GM19025 (cell line): ENCODE results near the gene ZNF655.
"Not testable (repeated sequence)": the region's sequence is repeated elsewhere in the genome, so short reads cannot be mapped to it uniquely, and the experiment has no call there.

Source experiments
- ATAC-seq: cut with Tn5 transposase; IDR thresholded peaks from one replicate; pipeline ENCODE4 v1.9.1; 2021; ENCODE audit warnings: mild to moderate bottlenecking, low read depth, moderate library complexity; ENCODE audit not compliant: unreplicated experiment

The ZNF655 gene

DNA sequence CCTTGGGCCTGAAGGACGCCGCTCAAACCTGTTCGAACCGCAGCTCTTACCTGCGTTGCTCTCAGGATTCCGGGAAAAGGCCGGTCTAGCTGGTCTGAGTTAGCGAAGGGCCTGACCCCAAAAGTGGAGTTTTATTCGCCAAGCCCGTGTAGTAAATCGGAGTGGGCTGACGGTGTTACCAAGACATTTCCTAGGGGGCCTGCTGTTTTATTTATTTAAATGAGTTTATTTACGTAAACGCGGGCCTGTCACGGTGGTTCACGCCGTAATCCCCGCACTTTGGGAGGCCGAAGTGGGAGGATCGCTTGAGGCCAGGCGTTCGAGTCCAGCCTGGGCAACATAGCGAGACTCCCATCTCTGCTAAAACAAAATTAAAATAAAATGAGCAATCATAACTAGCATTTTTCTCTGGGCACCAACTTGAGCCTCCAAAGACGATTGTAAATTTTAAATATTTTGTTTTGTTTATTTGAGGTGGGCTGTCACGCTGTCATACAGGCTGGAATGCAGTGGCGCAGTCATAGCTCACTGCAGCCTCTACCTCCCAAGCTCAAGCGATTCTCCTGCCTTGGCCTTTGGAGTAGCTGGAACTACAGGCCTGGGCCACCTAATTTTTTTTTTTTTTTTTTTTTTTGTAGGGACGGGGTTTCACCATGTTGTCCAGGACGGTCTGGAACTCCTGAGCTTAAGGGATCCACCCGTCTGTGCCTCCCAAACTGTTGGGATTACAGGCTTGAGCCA lies 903 bp downstream of the ZNF655 start:
- no peak for ATAC-seq

DNA sequence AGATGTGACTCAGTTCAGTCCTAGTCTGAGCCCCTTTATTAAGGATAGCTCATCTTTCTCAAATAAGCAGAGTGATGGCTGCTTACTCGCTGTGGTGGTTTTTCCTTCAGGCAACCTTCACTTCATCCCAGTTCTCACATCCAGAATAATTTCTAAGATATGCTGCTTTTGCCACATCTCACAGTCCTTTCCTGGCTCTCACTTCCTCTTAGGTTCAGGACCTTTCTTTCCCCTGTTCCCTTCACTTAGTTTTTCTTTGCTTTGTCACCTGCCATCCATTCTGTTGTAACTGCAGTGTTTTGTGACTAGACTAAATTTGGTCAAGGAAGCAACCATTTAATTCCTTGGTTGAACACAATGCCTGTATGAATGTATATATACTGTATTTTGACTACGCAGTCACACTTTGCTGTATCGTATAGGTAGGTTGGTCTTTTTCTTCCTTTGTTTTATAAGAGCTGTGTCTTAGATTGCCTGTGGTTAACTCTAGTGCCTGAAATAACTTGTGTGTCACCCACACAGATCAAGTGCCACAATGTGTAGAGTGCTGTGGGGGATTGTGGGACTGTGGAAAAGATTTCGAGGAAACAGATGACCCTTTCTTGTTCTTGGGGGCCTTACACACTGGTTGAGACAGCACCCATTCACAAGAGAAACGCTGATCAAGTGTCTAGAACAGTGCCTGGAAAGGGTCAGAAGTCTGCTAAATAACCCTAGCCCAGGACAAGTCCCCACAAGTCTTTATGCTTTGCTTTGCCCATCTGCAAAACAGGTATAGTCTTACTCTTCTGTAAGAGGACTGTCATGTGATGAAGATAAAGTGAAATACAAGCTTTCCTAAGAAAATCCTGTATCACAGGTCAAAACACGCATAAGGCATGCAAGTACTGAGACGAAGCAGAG lies 2.6 kb downstream of the ZNF655 start:
- ATAC-seq, result no peak

DNA sequence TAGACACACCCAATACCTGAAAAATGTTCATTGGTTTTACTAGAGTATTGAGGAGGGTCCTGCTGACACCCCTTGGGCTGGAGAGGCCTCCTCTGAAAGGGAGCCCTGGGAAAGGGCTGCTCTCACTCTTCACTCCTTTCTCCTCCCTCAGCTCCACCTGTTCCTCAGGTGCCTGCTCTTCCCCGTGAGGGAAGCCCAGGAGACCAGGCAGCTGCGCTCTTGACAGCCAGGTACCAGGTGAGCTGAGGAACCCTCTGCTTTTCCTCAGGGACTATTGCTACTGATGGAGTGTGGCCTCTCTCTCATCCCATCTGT lies 3.3 kb downstream of the ZNF655 start:
- ATAC-seq, result no peak

DNA sequence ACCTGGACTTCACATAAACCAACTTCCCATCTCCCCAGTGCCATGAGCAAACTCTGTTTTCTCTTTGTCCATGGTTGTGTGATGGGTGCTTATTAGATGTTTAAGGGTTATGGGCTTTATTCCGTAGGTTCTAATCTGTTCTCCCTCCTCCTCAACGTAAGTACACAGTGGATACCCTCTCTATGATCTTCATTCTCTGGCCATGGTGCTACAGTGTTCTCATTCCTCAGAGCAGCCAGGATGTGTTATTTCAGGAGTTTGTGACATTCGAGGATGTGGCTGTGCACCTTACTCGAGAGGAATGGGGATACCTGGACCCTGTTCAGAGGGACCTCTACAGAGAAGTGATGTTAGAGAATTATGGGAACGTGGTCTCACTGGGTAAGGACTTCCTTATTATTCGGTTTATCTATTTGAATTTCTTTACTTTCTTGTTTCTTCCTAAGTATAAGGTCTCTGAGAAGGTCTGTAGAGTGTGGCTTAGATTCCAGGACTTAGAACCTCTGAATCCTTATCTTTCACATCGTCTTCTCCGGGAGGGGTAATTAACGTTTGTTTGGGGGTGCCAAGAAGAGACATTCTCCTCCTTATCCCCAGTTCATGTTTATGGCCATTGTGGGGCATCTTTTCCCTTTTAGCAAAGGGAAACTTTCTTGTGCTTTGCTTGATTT lies 3.8 kb downstream of the ZNF655 start:
- ATAC-seq, result no peak

DNA sequence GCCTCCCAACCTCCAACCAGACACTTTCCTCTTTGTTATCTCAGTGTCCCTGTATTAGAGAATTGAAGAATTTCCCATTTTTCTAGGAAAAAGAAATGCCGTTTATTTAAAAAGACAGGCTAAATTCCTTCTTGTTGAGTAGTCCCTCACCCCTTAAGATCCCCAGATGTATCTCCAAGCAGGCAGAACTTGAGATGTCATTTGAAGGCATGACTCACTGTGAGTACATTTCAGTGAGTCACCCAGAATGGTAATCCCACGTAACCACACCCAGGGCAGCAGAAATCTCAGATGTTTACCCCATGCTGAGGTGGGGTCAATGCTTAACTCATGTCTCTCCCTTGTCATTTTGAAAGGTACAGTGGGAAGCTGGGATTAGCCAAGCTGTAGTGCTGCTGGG lies 4.4 kb downstream of the ZNF655 start:
- no peak for ATAC-seq

DNA sequence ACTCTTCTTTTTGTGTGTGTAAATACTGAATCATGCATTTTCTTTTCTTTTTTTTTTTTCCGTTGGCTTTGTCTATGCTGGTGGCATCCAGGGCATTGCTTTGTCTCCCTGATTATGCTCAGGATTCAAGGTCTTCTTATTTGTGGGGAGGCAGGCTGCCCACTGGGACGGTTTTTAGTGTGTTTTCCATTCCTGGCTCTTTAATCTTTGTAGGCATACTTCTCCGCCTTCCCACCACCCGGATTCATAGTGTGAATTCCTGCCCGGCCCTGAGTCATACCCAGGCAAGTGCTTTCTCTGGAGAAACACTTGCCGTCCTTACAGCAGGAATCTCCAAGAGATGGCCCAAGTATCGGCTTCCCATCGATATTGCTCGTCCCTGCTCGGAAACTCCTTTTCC lies 5.2 kb downstream of the ZNF655 start:
- ATAC-seq, result no peak

DNA sequence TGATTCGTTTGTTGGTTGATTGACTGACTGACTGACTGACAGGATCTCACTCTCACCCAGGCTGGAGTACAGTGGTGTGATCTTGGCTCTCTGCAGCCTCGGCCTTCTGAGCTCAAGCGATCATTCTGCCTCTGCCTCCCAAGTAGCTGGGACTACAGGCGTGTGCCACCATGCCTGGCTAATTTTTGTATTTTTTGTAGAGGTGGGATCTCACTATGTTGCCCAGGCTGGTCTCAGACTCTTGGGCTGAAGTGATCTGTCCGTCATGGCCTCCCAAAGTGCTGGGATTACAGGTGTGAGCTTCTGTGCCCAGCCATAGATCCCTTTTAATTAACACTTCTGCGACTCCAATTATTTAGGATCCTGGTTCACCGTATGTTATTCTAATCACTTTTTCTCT lies 10.3 kb downstream of the ZNF655 start:
- not testable (repeated sequence) for ATAC-seq

DNA sequence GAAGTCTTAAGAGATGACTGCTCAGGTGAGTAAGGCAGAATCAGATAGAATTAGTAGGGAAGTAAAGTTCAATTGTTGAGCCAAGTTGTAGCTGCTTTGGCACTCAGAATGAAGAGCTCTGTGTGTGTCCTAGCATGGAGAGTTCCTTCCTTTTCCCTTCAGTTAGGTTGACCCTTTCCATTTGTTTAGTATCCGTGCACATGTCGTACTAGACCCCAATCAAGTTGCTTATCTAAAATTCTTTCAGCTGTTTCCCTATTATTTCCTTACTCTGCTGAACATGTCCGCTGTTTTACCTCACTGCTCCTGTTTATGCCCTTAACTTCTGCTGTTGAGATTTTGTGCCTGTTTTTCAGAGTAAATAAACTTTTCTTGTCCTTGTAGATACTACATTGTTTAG lies 13.3 kb downstream of the ZNF655 start:
- no peak for ATAC-seq

DNA sequence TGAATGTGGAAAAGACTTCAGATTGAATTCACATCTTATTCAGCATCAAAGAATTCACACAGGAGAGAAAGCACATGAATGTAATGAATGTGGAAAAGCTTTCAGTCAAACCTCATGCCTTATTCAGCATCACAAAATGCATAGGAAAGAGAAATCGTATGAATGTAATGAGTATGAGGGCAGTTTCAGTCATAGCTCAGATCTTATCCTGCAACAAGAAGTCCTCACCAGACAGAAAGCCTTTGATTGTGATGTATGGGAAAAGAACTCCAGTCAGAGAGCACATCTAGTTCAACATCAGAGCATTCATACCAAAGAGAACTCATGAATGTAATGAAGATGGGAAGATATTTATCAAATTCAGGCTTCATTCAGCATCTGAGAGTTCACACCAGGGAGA lies 14.8 kb downstream of the ZNF655 start:
- ATAC-seq, result no peak

DNA sequence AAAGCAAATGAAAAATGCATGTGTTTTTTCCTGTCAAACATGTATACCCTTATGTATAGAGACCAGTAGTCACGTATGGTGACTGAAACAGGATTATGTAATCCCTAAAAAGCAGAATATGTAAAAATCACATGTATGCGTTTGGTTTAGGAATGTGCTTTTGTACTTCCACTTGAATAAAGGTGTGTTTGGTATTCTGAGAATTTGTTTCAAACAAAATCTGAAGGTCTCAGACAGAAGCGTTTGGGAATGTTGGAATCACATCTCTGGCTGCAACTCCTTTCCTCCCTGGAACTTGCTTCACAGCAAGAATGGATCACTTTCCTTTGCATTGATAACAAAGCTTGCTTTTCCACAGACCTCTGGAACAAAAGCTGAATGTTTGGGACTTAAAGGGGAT lies 17.8 kb downstream of the ZNF655 start:
- ATAC-seq, result no peak

DNA sequence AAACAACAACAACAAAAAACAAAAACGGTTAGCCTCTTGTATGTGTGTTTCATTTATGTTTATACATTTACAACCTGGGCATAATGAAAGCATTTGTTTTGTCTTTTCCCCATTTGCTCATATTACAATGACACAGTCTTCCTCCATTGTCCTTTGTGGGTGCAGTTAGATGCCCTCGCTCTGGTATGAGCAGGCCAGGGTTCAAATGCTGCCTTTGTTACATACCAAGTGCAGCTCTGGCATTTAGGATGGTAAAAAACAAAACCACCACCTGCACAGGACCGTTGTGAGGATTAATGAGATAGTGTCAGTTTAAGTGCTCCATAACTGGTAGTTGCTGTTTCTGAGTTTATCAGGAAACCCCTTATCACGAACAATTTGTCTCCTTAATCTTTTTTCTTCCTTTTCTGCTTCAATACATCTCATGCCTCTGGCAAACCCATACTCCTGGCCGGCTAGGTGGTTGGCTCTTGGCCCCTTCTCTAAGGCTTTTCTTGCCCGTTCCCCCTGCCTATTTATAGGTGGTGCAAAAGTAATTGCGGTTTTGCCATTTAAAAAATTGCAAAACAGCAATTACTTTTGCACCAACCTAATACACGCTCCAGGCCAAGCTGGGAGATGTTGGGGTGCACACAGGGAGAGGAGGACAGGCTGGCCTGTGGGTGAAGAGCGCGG lies 21.0 kb downstream of the ZNF655 start:
- no peak for ATAC-seq

DNA sequence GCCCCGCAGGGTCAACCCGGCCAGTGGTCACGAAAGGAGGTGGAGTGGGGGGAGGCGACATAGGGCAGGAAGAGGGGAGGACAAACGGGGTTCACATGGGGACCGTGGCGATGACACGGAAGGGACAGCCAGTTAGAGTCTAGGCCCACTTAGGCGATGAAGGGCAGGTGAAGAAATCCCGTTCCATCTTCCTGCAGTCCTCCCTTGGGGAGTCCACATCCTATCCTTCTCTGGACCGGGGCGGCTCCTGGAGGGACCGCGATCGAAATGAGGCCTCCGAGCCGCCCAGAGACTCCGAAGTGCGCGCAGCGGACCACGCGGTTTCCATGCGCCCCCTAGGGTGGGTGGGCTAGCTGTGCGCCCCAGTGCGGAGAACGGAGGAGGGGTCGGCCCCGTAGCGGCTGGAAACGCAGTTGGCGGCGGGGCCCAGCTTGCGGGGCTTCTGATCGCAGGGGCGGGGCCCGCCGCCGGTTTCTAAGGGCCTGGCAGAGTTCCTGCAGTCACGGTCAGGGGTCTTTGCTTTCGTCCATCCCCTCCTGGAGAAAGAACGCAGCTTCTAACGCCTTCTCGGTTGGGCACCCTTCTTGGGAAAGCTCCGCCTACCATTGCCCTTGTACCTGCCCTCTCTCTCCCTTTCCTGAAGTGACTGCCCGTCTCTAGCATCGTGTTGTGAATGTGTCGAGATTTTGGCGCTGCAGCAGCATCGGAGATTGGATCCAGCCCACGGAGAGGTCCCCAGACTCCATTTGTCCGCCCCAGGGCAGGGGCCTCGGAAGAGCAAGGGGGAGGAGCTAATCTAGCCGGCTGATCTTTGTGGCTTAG lies 21.7 kb downstream of the ZNF655 start:
- no peak for ATAC-seq

DNA sequence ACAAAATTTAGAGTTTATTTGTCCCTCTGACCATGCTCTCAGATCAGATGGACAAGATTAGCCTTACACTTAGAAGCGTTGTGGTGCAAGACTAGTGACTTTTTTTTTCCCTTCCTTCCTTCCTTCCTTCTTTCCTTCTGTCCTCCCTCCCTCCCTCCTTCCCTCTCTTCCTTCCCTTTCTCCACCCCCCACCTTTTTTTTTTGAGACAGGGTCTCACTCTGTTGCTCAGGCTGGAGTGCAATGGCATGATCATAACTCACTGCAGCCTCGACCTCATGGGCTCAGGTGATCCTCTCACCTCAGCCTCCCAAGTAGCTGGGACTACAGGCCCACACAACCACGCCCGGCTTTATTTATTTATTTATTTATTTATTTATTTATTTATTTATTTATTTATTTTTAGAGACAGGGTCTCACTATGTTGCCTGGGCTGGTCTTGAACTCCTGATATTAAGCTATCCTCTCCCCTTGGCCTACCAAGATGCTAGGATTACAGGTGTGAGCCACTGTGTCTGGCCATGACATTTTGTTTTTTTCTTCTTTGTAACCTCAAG lies 22.4 kb downstream of the ZNF655 start:
- ATAC-seq, result not testable (repeated sequence)

DNA sequence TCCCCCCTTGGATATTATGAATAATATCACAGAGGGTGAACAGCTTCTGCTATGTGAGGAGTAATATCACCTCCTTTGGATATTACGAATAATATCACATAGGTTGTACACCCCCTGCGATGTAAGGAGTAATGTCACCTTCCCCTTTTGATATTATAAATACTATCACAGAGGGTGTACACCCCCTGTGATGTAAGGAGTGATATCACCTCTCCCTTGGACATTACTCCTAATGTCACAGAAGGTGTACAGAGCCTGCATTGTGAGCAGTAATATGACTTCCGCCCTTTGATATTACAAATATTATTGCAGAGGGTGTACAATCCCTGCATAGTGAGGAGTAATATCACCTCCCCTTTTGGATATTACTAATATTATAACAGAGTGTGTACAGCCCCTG lies 30.4 kb downstream of the ZNF655 start:
- ATAC-seq, result no peak

DNA sequence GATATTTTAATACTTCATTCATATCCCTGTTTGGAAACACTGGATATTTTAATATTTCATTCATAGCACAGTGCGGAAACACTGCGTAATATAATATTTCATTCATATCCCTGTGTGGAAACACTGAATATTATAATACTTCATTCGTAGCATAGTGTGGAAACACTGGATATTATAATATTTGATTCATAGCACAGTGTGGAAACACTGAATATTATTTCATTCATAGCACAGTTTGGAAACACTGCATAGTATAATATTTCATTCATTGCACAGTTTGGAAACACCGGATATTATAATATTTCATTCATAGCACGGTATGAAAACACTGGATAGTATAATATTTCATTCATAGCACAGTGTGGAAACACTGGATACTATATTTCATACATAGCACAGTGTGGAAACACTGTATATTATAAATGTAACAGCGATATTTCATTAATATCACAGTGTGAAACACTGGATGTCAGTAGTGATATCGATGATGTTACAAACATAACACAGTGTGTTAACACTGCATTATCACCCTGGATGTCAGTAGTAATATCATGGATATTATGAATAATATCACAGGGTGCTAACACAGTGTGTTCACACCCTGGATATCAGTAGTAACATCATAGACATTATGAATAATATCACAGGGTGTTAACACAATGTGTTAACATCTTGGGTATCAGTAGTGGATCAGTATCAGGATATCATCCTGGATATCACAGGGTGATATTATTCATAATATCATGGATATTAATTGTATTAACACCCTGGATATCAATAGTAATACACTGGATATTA lies 36.7 kb downstream of the ZNF655 start:
- ATAC-seq, result no peak

DNA sequence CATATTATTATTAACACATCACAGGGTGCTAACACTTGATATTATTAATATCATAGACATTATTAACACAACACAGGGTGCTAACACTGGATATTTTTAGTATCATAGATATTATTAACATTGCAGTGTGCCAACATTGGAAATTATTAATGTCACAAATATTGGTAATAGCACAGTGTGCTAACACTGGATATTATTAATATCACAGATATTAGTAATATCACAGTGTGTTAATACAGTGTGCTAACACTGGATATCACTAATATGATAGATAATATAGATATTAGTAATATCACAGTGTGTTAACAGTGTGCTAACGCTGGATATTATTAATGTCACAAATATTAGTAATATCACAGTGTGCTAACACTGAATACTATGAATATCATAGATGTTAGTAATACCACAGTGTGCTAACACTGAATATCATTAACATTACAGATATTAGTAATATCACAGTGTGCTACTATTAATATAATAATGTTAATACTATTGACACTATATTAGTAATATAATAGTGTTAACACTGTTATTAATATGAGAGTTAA lies 38.0 kb downstream of the ZNF655 start:
- ATAC-seq, result no peak

DNA sequence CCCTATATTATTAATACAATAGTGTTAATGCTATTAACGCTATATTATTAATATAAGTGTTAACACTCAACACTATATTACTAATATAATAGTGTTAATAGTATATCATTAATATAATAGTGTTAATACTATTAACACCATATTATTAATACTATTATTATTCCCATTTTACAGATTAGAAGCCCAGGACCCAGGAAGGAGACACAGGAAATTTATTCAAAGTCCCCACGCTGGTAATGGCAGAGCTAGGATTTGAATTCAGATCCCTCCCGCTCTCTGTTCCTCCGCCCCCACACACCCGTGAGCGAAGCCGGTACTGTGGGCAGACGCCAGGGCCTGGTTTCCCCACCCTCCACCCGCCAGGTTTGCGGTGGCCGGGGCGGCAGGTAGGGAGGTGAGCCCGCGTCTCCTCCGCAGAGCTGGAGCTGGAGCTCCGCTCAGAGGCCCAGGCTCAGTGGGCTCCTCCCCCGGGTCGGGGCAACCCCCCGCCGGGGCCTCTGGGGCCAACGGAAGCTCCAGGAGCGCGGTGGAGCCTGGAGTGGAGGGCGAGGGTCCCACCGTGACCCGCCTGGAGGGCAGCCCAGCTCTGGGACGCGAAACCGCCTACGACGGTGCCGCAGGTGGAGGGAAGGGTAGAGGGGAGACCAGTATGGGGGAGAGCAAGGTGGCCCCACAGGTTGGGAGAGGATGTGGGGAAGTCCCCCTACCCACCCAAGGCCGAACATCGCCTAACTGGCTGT lies 39.5 kb downstream of the ZNF655 start, which contains the start of gene TMEM225B:
TSS of gene TMEM225B (plus strand) at position 506 of the 740 bp plus-strand sequence. CDS start 6,122 bp downstream, outside the sequence.
- no peak for ATAC-seq

DNA sequence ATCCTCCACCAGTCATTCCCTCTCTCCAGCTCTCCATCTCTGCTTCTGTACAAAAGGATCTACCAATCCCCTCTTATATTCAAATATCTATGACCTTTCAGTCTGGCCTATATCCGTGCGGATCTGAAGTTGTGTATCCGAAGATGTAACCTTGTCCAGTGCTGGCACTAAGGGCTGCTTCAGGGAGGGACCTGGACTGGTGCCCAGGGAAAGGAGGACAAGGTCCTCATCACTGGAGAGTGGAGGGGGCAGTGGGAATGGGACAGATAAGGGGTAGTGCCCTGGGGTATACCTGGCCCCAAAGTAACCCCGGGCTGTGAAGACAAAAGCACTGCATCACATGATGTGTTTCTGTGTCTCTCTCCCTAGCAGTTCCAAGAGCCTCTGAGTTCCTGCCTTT lies 41.4 kb downstream of the ZNF655 start:
- ATAC-seq, result no peak
